Activated CD8-positive, alpha-beta T cell treated with anti-CD3 and anti-CD28 coated beads for 36 hours (primary cell): Measurements from ENCODE around the gene PRDM2. TPM values are rescaled to one million over a fixed set of nuclear protein-coding genes. Genes with fewer than 3 reads are reported as not detected.
A peak's percentile ranks its signal among the peaks of the same experiment; 100 is the strongest.

Source experiments
- ATAC-seq: fragments of 200-7000 bp; cut with Tn5 transposase; one replicate; pipeline ENCODE4 v1.10.0; 2021; ENCODE audit warnings: mild to moderate bottlenecking, moderate library complexity
- CTCF ChIA-PET: fragments of 350-600 bp; sonication (Branson Sonifier 250); formaldehyde crosslinking; loops from one replicate; lab custom pipeline; 2021; ENCODE audit warnings: antibody characterized with exemption; lab: Charles Lee
- POLR2A ChIA-PET: fragments of 350-600 bp; sonication (Branson Sonifier 250); formaldehyde crosslinking; loops from one replicate; lab custom pipeline; 2021; ENCODE audit warnings: antibody characterized with exemption; lab: Charles Lee
- DNase-seq: peaks from one replicate; pipeline ENCODE4 v3.0.0-alpha.2; 2020
- H3K27ac Mint-ChIP-seq: one replicate; pipeline ENCODE4 v1.8.0; 2021; ENCODE audit warnings: mild to moderate bottlenecking, mixed read lengths
- H3K27me3 Mint-ChIP-seq: one replicate; pipeline ENCODE4 v1.8.0; 2021; ENCODE audit warnings: mixed read lengths
- H3K36me3 Mint-ChIP-seq: one replicate; pipeline ENCODE4 v1.8.0; 2021; ENCODE audit warnings: low read depth, mixed read lengths
- H3K4me1 Mint-ChIP-seq: one replicate; pipeline ENCODE4 v1.8.0; 2021; ENCODE audit warnings: low read depth, mixed read lengths
- H3K4me3 Mint-ChIP-seq: one replicate; pipeline ENCODE4 v1.8.0; 2021; ENCODE audit warnings: mild to moderate bottlenecking, moderate library complexity, mixed read lengths
- H3K9me3 Mint-ChIP-seq: one replicate; pipeline ENCODE4 v1.8.0; 2021; ENCODE audit warnings: mixed read lengths
- CTCF ChIP-seq: fragments of 200-600 bp; IDR thresholded peaks from one replicate; pipeline ENCODE4 v1.8.0; 2022; ENCODE audit warnings: antibody characterized with exemption, mild to moderate bottlenecking
- intact Hi-C: fragments of 100-400 bp; cut with micrococcal nuclease; formaldehyde crosslinking; loops from one replicate; pipeline ENCODE4 v1.10.0; 2022
- total RNA-seq, 2 experiments: library from RNA; stranded (reverse); gene quantifications; one replicate each; pipeline ENCODE4 v1.2.3, GENCODE V29; 2021

PRDM2 gene
- total RNA-seq, 2 experiments from 2014 or later: 41.2 to 43.6 TPM

- DNase-seq (no peak), ATAC-seq (no peak)
- peaks cover 8% of the 10 kb centered on the region for H3K4me1 Mint-ChIP-seq
- no peak for TF ChIP-seq CTCF
- H3K27ac Mint-ChIP-seq: no peak overlapping the region
- intact Hi-C loops: no loop called here
- H3K27me3 Mint-ChIP-seq: no peaks in the 10 kb centered on the region
- H3K9me3 Mint-ChIP-seq: no peaks in the 10 kb centered on the region
- POLR2A ChIA-PET: interaction anchor here (1.1 to 2.1 kb wide), 2 partner anchors 12 to 99 kb away, joined by 3 to 5 read pairs; no protein-coding TSS in a partner anchor
- CTCF ChIA-PET: no interaction called here
- H3K36me3 Mint-ChIP-seq: no peaks in the 10 kb centered on the region
- H3K4me3 Mint-ChIP-seq: no peak overlapping the region
Measured at GRCh38 chr1:13804240-13804633, 104.2 kb downstream of the PRDM2 start.

GRCh38 chr1:13805431-13805830 lies 105.4 kb downstream of the PRDM2 start:
- ATAC-seq: no peak
- Mint-ChIP-seq H3K4me1 (peaks cover 19% of the 10 kb centered on the region), H3K36me3 (no peaks in the 10 kb centered on the region), H3K27me3 (no peaks in the 10 kb centered on the region), H3K9me3 (no peaks in the 10 kb centered on the region), H3K4me3 (no peak overlapping the region), H3K27ac (no peak overlapping the region)
- ChIA-PET POLR2A (interaction anchor here (2.1 kb wide), 1 partner anchor 13 kb away, joined by 5 read pairs; no protein-coding TSS in a partner anchor), CTCF (no interaction called here)
- intact Hi-C loops: no loop called here
- no peak for TF ChIP-seq CTCF
- no peak for DNase-seq

GRCh38 chr1:13806108-13806507 lies 106.1 kb downstream of the PRDM2 start:
- ATAC-seq (no peak), DNase-seq (no peak)
- intact Hi-C loops: no loop called here
- Mint-ChIP-seq H3K27me3 (no peaks in the 10 kb centered on the region), H3K4me3 (no peak overlapping the region), H3K27ac (no peak overlapping the region), H3K4me1 (peaks cover 20% of the 10 kb centered on the region), H3K9me3 (no peaks in the 10 kb centered on the region), H3K36me3 (no peaks in the 10 kb centered on the region)
- no peak for TF ChIP-seq CTCF
- ChIA-PET POLR2A (no interaction called here), CTCF (interaction anchor here (0.6 kb wide), 1 partner anchor 148 kb away, joined by 3 read pairs; no protein-coding TSS in a partner anchor)

- ATAC-seq (no peak), DNase-seq (peak; percentile 41)
- Mint-ChIP-seq H3K27ac (no peak overlapping the region), H3K4me1 (peaks cover 27% of the 10 kb centered on the region), H3K36me3 (no peaks in the 10 kb centered on the region), H3K27me3 (no peaks in the 10 kb centered on the region), H3K9me3 (no peaks in the 10 kb centered on the region), H3K4me3 (no peak overlapping the region)
- intact Hi-C loops: no loop called here
- CTCF ChIA-PET: no interaction called here
- no peak for TF ChIP-seq CTCF
- POLR2A ChIA-PET: no interaction called here
Measured at GRCh38 chr1:13807209-13807608, 107.2 kb downstream of the PRDM2 start.

GRCh38 chr1:13808729-13809131 lies 108.7 kb downstream of the PRDM2 start:
- DNase-seq: no peak
- H3K4me1 Mint-ChIP-seq: peaks cover 32% of the 10 kb centered on the region
- H3K36me3 Mint-ChIP-seq: no peaks in the 10 kb centered on the region
- TF ChIP-seq CTCF: no peak
- ChIA-PET CTCF (no interaction called here), POLR2A (no interaction called here)
- H3K27ac Mint-ChIP-seq: no peak overlapping the region
- no peaks in the 10 kb centered on the region for H3K9me3 Mint-ChIP-seq
- intact Hi-C loops: no loop called here
- H3K27me3 Mint-ChIP-seq: no peaks in the 10 kb centered on the region
- H3K4me3 Mint-ChIP-seq: no peak overlapping the region
- no peak for ATAC-seq
